ENCODE results near the gene RHOB.

The RHOB gene

DNA sequence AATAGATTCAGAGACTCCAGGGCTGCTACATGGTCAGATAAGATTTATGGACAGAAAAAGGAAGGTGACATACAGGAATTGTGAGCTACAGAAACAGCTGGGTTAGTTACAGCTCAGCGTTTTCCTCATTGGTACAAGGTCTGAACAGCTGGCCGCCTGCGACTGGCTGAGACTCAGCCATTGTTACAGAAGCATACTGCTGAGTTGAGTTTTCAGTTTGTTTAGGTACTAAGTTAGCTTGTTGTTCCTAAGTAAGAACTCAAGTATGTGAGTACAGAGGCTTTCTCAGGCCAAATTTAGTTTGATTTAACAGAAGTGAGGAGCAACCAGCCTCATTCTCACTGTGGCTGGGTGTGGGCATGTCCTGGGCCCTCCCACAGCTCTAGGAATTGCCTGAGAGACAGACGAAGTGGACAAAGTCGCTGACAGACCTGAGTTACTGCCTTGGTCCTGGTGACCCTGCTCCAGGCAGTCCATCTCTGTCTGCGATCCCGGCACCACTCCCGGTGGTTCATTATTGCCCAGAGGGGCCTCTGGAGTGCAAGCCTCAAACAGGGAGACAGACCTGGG lies 27.8 kb upstream of the RHOB start:
- H3K4me3 ChIP-seq (ENCODE audit: low read depth, low read length), result no peak overlapping the region
- no peak overlapping the region for H3K27ac ChIP-seq
- no peaks in the 10 kb centered on the region for H3K27me3 ChIP-seq (replicated peaks)
- no peaks in the 10 kb centered on the region for H3K36me3 ChIP-seq (replicated peaks)
- in situ Hi-C loops (cut with HindIII; ENCODE audit: low pct_ligation_motif_present, low sequenced_read_pairs), result loop anchor here (25.0 kb wide), 1 partner anchor 218 kb away; no protein-coding TSS in a partner anchor
- no peak for DNase-seq
- TF ChIP-seq, protein P1, sequence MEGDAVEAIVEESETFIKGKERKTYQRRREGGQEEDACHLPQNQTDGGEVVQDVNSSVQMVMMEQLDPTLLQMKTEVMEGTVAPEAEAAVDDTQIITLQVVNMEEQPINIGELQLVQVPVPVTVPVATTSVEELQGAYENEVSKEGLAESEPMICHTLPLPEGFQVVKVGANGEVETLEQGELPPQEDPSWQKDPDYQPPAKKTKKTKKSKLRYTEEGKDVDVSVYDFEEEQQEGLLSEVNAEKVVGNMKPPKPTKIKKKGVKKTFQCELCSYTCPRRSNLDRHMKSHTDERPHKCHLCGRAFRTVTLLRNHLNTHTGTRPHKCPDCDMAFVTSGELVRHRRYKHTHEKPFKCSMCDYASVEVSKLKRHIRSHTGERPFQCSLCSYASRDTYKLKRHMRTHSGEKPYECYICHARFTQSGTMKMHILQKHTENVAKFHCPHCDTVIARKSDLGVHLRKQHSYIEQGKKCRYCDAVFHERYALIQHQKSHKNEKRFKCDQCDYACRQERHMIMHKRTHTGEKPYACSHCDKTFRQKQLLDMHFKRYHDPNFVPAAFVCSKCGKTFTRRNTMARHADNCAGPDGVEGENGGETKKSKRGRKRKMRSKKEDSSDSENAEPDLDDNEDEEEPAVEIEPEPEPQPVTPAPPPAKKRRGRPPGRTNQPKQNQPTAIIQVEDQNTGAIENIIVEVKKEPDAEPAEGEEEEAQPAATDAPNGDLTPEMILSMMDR (IDR thresholded peaks at IDR 0.05; ENCODE audit: low read depth, low read length, missing control alignments), result no peak

- TF ChIP-seq, protein P1 (IDR thresholded peaks at IDR 0.05; ENCODE audit: low read depth, low read length, missing control alignments), result no peak
- Histone ChIP-seq H3K36me3 (replicated peaks) (no peaks in the 10 kb centered on the region), H3K4me3 (ENCODE audit: low read depth, low read length) (no peak overlapping the region), H3K27me3 (replicated peaks) (no peaks in the 10 kb centered on the region), H3K27ac (no peak overlapping the region)
- in situ Hi-C loops (cut with HindIII; ENCODE audit: low pct_ligation_motif_present, low sequenced_read_pairs), result loop anchor here (25.0 kb wide), 1 partner anchor 218 kb away; no protein-coding TSS in a partner anchor
- DNase-seq, result no peak
These were observed 27.1 kb upstream of the RHOB start for GRCh38 chr2:20419752-20420151.

GRCh38 chr2:20421336-20421987 lies 25.4 kb upstream of the RHOB start:
- no peak for DNase-seq
- H3K27me3 ChIP-seq (replicated peaks), result no peaks in the 10 kb centered on the region
- H3K36me3 ChIP-seq (replicated peaks), result no peaks in the 10 kb centered on the region
- H3K4me3 ChIP-seq (ENCODE audit: low read depth, low read length), result no peak overlapping the region
- no peak overlapping the region for H3K27ac ChIP-seq
- in situ Hi-C loops (cut with HindIII; ENCODE audit: low pct_ligation_motif_present, low sequenced_read_pairs), result loop anchor here (25.0 kb wide), 1 partner anchor 216 kb away; no protein-coding TSS in a partner anchor
- TF ChIP-seq, protein P1 (IDR thresholded peaks at IDR 0.05; ENCODE audit: low read depth, low read length, missing control alignments), result no peak

- in situ Hi-C loops (cut with HindIII; ENCODE audit: low pct_ligation_motif_present, low sequenced_read_pairs), result loop anchor here (25.0 kb wide), 1 partner anchor 215 kb away; no protein-coding TSS in a partner anchor
- peak; percentile 46 for DNase-seq
- TF ChIP-seq, protein P1 (IDR thresholded peaks at IDR 0.05; ENCODE audit: low read depth, low read length, missing control alignments), result no peak
- Histone ChIP-seq H3K36me3 (replicated peaks) (no peaks in the 10 kb centered on the region), H3K27me3 (replicated peaks) (no peaks in the 10 kb centered on the region), H3K27ac (no peak overlapping the region), H3K4me3 (ENCODE audit: low read depth, low read length) (no peak overlapping the region)
These were observed 24.9 kb upstream of the RHOB start for GRCh38 chr2:20421988-20422370.

DNA sequence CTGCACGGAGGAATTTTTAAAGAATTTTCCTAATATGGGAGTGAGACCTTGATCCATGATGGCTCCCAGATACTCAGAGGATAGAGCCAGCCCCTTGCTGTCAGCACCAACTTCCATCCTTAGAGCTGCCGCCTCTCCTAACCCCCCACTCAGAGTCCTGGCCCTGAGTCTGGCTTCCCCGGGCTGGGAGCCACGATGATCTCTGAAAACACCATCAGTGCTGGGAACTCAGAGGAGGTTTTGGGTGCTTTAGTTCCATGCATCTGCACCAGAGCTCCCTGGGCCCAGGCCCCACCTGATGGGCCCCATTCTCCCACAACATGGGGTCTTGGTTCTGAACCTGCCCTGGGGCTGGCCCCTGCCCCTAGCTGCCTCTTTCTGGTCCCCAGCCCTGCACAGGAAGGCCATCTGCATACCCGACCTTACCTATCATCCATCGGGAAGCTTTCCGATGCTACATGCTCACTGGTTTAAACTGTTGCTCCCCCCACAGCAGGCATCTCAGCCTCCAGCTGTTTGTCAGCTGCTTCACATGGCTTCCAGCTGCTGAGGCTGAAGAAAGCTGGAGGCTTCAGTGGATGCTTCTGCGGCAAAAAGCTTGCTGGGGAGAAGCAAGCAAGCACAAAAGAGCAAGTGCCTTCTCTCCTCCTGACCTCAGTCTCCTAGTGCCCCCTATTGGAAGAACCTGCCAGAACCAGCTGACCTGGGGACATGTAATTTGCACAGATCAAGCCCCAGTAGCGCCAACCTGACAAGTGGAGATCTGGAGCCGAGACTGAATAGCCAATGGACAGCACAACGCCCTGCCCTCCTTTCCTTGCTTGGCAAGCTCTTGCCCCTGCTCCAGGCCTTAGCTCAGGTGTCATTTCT lies 24.2 kb upstream of the RHOB start:
- in situ Hi-C loops (cut with HindIII; ENCODE audit: low pct_ligation_motif_present, low sequenced_read_pairs), result loop anchor here (25.0 kb wide), 1 partner anchor 215 kb away; no protein-coding TSS in a partner anchor
- no peaks in the 10 kb centered on the region for H3K27me3 ChIP-seq (replicated peaks)
- no peak overlapping the region for H3K27ac ChIP-seq
- H3K4me3 ChIP-seq (ENCODE audit: low read depth, low read length), result no peak overlapping the region
- DNase-seq, result no peak
- TF ChIP-seq, protein P1 (IDR thresholded peaks at IDR 0.05; ENCODE audit: low read depth, low read length, missing control alignments), result peak; percentile 32
- H3K36me3 ChIP-seq (replicated peaks), result no peaks in the 10 kb centered on the region

All from brain microvascular endothelial cell (primary cell).